HL-60 (cell line): Measurements from ENCODE around the gene ZNF678.

Experiments used
- DNase-seq, 2 experiments: peaks; one replicate each; pipeline ENCODE4 v3.0.0-alpha.2; 2010 to 2020; ENCODE audit warnings: low read depth in 1 of 2, low spot score in 1 of 2
- H3K27ac ChIP-seq: fragments of 250-450 bp; sonication (Bioruptor Pico); replicated peaks from 2 replicates; pipeline ENCODE4 v1.5.1; 2020; ENCODE audit warnings: mild to moderate bottlenecking, moderate library complexity
- H3K27me3 ChIP-seq: fragments of 250-450 bp; sonication (Bioruptor Pico); 2 replicates; pipeline ENCODE4 v1.5.1; 2021; ENCODE audit warnings: mild to moderate bottlenecking, moderate library complexity; ENCODE audit not compliant: insufficient read depth, poor library complexity, severe bottlenecking
- H3K4me3 ChIP-seq: replicated peaks from 2 replicates; pipeline ENCODE4 v1.5.1; 2011; ENCODE audit warnings: mild to moderate bottlenecking, control low read depth, low read length; ENCODE audit not compliant: insufficient read depth
- CTCF ChIP-seq: IDR thresholded peaks from one replicate; pipeline ENCODE4 v1.5.1; 2011; ENCODE audit warnings: low read length, control low read depth, inconsistent platforms; ENCODE audit not compliant: insufficient read depth
- GABPA ChIP-seq: IDR thresholded peaks from 2 replicates; pipeline ENCODE4 v1.6.1; 2012; ENCODE audit warnings: low read depth
- POLR2AphosphoS5 ChIP-seq: IDR thresholded peaks from 2 replicates; pipeline ENCODE4 v1.6.1; 2012; ENCODE audit warnings: low read depth
- REST ChIP-seq: IDR thresholded peaks from 2 replicates; pipeline ENCODE4 v1.6.1; 2012; ENCODE audit warnings: low read depth; ENCODE audit not compliant: insufficient replicate concordance
- SPI1 ChIP-seq: IDR thresholded peaks from 2 replicates; pipeline ENCODE4 v1.6.1; 2012; ENCODE audit warnings: low read depth, mild to moderate bottlenecking, borderline replicate concordance

The ZNF678 gene

GRCh38 chr1:227556288-227556687, 7.1 kb upstream of the ZNF678 start:
- no peaks in the 10 kb centered on the region for H3K27me3 ChIP-seq
- no peak for TF ChIP-seq SPI1
- TF ChIP-seq GABPA, result no peak
- TF ChIP-seq POLR2AphosphoS5, result no peak
- TF ChIP-seq REST, result no peak
- no peak for TF ChIP-seq CTCF
- no peak overlapping the region for H3K27ac ChIP-seq
- no peak for DNase-seq
- no peak overlapping the region for H3K4me3 ChIP-seq

GRCh38 chr1:227557962-227558725, 5.2 kb upstream of the ZNF678 start:
- no peak overlapping the region for H3K4me3 ChIP-seq
- no peak for DNase-seq
- H3K27me3 ChIP-seq, result no peaks in the 10 kb centered on the region
- TF ChIP-seq CTCF (no peak), GABPA (no peak), REST (no peak), SPI1 (no peak), POLR2AphosphoS5 (no peak)
- no peak overlapping the region for H3K27ac ChIP-seq

- no peaks in the 10 kb centered on the region for H3K27me3 ChIP-seq
- H3K4me3 ChIP-seq, result no peak overlapping the region
- H3K27ac ChIP-seq, result no peak overlapping the region
- TF ChIP-seq SPI1 (no peak), GABPA (no peak), CTCF (no peak), POLR2AphosphoS5 (no peak), REST (no peak)
- no peak for DNase-seq
These were observed 4.6 kb upstream of the ZNF678 start for GRCh38 chr1:227558732-227559262.
